T-helper 2 cell (primary cell): ENCODE measurements around the gene NOTCH4.
"Not testable (repeated sequence)": the region's sequence is repeated elsewhere in the genome, so short reads cannot be mapped to it uniquely, and the experiment has no call there.

Experiments
- DNase-seq, 5 experiments: peaks; one replicate each; pipeline versions ENCODE4 v3.0.0 to v3.0.0-alpha.2; 2012 to 2022

Gene NOTCH4

GRCh38 chr6:32216998-32217397 is 6.9 kb downstream of the NOTCH4 start:
- DNase-seq = no peak

GRCh38 chr6:32216285-32216684 is 7.6 kb downstream of the NOTCH4 start:
- DNase-seq = no peak

DNA sequence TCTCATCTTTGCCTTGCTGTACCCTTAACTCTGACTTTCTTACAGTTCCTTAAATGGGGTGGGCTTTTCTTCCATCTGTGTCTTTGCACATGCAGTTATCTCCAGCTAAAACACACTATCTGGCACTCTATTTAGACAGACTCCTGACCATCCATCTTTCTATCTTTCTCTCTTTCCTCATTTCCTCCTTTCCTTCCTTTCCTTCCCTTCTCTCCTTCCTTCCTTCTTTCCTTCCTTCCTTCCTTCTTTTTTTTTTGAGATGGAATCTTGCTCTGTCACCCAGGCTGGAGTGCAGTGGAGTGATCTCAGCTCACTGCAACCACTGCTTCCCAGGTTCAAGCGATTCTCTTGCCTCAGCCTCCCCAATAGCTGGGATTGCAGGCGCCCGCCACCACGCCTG is 8.2 kb downstream of the NOTCH4 start:
- DNase-seq = no peak

GRCh38 chr6:32214126-32214525 is 9.7 kb downstream of the NOTCH4 start:
- no peak for DNase-seq

DNA sequence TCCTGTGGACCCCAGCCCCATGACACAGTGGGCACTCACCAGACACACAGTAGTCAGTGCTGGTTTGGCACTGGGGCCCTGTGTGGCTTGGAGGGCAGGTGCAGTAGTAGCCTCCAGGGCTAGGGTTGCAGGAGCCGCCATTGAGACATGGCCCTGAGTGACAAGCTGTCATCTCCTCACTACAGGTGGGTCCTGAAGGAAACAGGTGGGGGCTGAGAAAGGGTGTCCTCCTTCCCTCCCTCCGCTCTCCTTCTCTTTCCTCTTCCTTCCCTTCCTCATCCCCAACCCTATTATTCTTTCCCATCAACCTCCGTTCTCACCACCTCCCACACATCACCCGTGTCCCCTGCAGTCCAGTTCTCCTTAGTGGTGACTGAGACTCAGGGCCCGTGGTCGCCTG is 10.2 kb downstream of the NOTCH4 start:
- DNase-seq = no peak

DNA sequence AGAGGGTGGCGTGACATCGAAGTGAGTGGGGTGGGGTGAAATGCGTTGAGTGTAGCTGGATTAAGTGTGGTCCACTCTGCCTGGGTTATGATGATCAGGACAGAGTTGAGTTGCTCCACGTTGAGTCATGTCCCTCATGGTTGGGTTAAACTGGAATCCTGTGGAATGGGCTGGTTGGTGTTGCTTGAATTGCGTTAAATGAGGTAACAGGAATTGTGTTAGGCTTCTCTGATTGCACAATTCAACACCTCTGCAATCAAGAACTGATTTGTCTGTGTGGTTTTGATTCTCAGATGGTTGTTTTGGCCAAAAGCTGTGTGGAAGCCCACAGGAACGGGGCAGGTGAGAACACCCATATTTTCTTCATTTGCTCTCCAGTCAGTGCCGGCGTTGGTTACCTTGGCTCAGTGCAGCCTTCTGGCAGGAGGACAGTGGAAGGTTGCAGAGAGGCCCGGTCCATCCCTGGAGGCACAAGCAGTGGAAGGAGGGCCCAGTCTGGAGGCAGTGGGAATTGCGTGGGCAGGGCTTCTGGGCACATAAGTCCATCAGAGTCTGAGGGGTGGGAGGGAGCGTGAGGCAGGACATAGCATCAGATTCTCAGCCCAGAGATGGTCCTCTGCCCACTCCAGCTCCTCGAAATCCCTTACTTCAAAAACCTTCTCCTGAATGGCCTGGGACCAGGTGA is 11.6 kb downstream of the NOTCH4 start:
- DNase-seq = no peak

GRCh38 chr6:32211432-32211831 is 12.4 kb downstream of the NOTCH4 start:
- not testable (repeated sequence) for DNase-seq

- DNase-seq = no peak
Measured at GRCh38 chr6:32210191-32210601, 13.7 kb downstream of the NOTCH4 start.

- no peak for DNase-seq
Measured at GRCh38 chr6:32208996-32209395, 14.9 kb downstream of the NOTCH4 start.

DNA sequence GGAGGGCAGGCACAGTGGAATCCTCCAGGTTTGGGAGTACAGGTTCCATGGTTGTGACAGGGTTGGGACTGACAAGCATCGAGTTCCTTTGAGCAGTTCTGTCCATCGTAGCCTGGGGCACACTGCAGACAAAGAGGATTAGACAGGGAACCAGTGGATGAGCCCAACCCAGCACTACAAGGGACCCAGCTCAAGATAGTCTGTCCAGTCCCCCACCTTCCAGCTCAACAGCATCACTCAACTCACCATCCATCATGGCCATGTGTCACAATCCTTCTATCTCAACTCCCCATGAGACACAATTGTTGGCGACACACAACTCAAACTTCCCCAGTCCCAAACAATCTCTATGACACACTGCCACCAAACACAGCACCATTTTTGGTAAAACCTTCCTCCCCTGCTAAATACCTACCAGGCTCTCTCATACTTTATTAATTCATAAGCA is 19.6 kb downstream of the NOTCH4 start:
- no peak for DNase-seq

DNA sequence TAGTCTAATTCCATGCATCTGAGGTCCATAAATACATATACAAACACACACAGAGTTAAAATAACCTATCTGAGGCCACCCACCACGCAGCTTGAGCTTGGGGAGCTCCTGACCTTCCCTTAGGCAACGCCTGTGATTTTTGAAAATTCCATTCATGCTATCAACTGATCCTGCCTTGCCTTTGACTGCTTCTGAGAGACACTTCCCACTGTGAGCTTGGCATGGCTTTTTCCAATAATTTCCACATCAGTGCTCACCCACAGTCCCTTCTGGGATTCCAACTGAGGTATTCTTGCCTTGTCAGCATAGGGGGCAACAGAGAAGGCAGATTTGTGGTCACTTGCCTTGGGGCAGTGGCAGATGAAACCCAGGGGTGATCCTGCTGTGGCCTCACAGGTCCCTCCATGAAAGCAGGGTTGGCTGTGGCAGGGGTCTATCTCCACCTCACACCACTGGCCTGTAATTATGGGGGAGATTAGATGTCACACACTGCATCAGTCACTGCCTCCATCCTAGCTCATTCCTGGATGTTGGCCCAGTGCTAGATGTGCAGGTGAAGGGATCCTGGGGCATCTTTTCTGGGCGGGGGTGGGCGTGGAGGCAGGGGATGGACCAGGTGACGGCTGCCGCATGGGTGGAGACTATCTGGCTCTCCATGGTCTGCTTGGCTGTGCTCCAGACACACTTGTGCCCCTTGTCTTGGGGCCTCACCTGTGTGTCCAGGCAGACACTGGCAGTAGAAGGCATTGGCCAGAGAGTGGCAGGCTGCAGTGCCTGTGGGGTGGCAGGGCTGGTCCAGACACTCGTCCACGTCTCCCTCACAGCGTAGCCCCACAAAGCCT is 20.2 kb downstream of the NOTCH4 start:
- DNase-seq = no peak

- no peak for DNase-seq
Measured at GRCh38 chr6:32202186-32202585, 21.7 kb downstream of the NOTCH4 start.

DNA sequence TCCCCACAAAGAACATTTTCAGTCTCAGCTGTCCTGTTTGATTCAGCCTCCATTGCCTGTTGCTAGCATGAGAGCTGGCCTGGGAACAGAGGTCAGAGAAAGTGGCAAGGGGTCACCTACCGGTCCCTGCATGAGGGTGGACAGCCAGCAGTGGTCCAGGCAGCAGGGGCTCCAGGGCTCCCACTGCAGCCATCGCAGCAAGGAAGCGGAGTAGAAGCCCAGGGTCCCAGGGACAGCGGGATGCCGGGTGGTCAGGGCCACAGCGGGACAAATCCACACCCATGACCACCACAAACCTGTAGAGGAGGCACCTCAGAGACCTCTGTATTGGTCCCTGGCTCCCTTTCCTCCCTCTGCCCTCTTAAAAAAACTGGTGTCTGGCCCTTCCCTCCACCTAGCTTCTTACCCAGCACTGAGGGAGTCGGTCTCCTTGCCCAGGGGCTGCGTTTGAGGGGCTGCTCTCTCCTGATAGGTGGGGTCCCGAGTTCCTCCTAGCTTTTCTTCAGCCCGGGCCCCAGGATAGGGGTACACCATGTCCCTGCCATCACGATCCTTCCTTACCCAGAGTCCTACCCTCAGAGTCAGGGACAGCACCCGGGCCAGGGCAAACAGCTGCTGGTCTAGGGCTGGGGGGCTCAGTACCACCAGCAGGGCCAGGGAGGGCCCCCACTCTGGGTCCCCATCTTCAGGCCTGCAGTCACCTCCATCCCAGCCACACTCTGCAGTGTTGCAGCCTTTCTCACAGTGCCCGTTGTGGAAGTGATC is 23.0 kb downstream of the NOTCH4 start:
- DNase-seq = no peak

- DNase-seq = no peak
Measured at GRCh38 chr6:32198866-32199265, 25.0 kb downstream of the NOTCH4 start.

- DNase-seq = no peak
Measured at GRCh38 chr6:32198345-32198696, 25.5 kb downstream of the NOTCH4 start.

DNA sequence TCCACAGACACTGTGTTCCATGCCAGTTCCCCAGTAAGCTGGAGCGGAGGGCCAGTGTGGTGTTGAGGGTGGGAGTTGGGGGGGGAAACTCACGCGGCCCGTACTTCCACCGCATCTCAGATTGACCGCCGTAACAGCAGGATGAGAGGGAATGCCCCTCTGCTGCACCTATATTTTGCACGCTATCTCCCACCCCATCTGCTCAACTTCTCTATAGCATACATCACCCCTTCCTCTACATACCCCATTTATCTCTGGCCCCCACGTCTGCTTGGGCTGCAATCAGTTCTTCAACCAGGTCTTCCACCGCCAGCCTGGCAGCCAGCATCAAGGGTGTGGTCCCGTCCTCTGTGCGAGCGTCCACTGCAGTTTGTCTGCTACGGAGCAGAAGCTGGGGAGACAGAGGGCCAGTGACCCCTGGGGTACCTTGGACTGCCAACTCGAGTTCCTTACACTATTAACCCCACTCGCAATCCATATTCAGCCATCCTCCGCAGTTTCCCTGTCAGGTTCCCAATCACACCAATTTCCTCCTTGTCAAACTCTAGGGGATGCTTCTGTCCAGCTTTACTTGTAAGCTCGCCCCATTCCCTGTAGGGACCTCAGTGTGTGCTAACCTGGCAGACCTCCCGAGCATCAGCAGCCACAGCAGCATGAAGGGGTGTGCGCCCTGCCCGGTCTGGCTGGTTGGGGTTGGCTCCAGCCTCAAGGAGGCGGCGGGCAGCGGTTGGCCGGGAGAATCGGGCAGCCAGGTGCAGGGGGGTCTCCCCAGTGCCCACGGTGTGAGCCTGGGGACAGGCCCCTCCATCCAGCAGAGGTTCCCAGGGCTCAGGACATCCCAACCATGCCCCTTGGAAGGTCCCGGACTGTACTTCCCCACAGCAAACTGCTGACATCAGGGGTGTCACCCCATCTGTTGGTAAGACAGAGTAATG is 26.9 kb downstream of the NOTCH4 start:
- DNase-seq = no peak

DNA sequence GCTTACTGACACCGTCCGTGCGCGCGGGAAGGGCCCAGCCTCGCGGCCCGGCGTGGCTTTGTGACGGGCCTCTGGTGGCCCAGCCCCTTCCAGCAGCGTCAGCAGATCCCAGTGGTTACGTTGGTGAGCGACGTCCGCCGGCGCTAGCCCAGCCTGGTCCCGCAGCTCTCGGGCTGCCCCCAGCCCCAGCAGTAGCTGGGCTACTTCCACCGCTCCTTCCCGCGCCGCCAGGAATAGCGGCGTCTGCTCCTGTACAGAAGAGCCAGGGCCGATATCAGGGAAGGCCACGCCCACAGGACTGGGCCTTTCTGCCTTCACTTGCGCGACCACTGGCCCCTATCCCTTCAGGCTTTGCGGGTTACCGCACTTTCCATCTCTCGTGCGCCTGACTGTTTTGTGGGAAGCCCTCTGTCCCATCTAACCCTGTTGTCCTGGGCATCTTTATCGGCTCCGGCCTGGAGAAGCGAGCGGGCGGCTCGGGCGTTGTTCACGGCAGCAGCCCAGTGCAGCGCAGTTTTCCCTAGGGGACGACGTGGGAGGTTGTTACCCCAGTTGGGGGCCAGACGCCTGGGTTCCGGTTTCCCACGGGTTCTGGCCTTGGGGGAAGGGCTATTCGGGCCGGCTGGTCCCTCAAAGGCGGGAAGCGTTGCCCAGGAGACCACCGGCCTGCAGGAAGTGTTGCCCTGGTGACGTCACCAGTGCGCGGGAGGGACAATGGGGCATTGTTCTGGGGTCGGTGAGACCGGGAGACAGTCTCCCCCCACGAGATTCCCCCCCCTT is 27.8 kb downstream of the NOTCH4 start:
- DNase-seq = peak; percentile 20 to 67 (median 37)

GRCh38 chr6:32195652-32195901 is 28.3 kb downstream of the NOTCH4 start:
- DNase-seq = peak; percentile 98 to 100 (median 100)

- peak in 1 of 5 experiments; percentile 63 for DNase-seq
Measured at GRCh38 chr6:32194825-32195651, 28.8 kb downstream of the NOTCH4 start.

DNA sequence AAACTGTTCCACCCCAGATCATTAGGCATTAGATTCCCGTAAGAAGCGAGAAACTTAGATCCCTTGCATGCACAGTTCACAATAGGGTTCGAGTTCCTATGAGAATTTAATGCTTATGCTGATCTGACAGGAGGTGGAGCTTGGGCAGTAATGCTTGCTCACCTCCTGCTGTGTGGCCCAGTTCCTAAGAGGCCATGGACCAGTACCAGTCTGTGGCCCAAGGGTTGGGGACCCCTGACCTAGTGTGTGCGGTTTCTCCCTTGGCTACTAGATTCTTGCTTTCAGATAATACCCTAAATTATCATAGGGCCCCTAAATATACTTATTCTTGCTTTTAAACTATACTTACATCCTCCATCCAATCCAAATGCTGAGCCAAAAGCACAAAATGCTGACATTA is 29.5 kb downstream of the NOTCH4 start:
- DNase-seq = no peak

GRCh38 chr6:32193096-32193495 is 30.8 kb downstream of the NOTCH4 start:
- DNase-seq = not testable (repeated sequence)
